Occipital lobe (tissue), 2 donors: Measurements from ENCODE around the gene VKORC1. TPM values are rescaled to one million over a fixed set of nuclear protein-coding genes. Genes with fewer than 3 reads are reported as not detected.

Experiments
- DNase-seq: peaks from one replicate; lab custom pipeline; 2025; lab: John Stamatoyannopoulos, UW
- total RNA-seq: library from RNA; depleted of rRNA; stranded (reverse); fragments of >200 nt; gene quantifications from one replicate; pipeline ENCODE4 v1.2.3, GENCODE V29; 2014

VKORC1 gene
- total RNA-seq, 1 donor from 2014 or later = 30.7 TPM

DNA sequence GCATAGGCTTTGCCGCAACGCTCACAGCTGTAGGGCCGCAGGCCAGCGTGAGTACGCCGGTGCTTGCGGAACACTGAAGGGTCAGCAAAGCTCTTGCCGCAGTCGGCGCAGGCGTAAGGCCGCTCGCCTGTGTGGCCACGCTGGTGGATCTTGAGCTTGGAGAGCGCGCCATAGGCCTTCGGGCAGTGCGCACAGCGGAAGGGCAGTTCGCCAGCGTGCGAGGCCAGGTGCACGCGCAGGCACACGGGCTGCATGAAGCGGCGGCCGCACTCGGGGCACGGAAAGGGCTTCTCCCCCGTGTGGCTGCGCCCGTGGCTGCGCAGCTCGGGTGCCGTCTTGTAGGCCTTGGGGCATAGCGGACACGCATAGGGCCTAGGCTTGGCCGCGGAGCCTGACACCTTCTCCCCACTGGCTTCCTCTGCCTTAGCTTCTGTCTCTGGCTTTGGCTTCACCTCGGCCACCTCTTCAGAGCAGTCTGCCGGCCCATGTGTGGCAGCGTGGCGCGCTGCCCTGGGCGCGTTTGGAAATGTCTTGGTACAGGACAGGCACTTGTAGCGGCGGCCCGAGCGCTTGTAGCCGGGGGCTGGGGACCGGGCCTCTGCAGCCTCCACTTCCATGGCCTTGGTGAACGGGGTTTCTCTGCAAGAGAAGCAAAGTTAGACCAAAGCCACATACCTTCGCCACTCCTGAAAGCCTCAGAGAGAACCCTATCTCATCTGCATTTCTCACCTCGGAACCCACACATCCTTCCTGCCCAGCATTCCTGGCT lies 30.6 kb downstream of the VKORC1 start:
- DNase-seq = no peak

DNA sequence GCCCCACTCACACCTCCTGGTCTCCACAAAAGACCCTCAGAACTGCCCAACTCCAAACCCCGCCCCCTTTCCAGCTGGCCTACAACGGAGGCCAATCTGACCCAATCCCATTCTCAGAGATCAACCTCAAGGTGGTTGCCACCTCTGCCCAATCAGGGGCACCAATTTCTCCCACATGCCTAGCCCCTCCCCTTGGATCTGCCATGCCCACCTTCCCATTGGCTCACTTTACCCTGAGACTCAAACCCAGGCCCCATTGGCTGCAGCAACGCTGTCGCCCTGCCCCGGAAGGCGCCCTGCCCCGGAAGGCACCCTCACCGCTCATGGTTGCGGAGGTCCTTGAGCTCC lies 31.1 kb downstream of the VKORC1 start:
- no peak for DNase-seq

DNA sequence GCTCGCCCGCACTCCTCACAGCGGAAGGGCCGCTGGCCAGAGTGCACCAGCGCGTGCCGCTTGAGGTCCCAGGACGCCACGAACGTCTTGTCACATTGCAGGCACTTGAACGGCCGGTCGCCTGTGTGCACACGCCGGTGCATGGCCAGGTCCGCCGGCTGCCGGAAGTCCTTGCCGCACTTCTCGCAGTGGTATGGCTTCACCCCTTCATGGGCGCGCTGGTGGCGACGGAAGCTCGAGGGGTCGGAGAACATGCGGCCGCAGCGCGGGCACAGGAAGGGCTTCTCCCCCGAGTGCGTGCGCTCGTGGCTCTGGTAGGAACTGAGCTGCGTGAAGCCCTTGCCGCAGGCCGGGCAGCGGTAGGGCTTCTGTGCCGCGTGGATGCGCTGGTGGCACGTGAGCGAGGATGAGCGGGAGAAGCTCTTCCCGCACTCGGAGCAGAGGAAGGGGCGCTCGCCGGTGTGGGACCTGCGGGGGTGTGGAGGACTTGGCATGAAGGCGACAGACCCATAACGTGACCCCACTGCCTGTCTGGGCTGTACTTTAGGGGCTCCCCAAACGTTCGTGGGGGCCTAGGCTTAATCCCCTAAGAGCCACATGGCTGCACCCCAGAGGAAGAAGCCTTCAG lies 32.7 kb downstream of the VKORC1 start:
- no peak for DNase-seq

DNA sequence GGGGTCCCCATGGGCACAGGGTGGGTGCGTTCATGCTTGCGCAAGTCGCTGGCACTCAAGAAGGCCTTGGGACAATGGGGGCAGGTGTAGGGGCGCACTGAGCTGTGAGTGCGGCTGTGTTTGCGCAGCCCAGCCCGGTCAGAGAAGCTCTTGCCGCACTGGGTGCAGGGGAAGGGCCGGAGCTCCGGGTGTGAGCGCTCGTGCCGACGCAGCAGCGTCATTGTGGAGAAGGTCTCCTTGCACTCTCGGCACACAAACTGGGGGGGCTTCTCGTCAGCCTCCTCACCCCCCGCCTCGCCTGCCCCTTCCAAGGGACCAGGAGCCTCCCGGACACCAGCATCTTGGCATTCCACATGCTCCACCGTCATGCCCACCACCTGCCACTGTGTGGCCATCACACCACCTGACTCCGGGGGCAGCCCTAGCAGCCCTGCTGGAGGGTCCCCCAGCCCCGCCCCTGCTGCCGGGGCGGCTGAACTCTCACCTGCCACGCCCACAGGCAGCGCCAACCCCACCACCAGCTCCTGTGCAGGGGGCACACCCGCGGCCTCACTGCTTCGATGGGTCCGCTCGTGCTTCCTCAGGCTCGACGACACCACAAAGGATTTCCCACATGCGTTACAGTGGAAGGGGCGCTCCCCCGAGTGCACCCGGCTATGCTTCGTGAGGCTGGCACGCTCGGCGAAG lies 33.3 kb downstream of the VKORC1 start:
- DNase-seq = no peak

DNA sequence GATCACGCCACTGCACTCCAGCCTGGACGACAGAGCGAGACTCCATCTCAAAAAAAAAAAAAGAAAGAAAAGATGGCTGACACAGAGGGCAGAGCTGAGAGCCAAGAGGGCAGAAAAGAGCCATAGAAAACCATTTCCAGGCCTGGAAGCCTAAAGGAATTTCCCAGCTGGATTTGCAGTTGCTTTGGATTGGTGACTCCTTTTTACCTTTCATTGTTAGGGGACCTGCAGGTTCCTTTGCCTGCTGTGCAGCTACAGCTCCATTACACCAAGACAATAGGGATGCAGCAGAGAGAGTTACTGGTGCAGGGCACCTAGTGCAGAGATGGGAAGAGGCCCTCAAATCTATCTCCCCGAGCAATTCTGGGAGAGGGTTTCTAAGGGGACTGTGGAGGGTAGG lies 39.0 kb downstream of the VKORC1 start:
- no peak for DNase-seq

DNA sequence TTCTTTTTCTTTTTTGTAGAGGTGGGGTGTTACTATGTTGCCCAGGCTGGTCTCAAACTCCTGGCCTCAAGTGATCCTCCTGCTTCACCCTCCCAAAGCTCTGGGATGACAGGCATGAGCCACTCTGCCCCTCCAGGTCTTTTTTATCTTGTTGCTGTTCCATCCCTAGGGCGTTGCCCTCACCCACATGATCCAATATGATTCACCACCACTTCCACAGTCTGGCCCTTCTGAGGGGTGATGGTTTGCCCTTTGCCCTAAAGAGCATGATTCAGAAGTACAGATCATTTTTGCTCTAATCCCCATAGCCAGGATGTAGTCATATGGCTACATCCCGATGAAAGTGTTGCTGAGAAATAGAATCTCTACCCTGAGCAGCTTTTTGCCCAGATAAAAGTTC lies 42.5 kb downstream of the VKORC1 start:
- DNase-seq = no peak

DNA sequence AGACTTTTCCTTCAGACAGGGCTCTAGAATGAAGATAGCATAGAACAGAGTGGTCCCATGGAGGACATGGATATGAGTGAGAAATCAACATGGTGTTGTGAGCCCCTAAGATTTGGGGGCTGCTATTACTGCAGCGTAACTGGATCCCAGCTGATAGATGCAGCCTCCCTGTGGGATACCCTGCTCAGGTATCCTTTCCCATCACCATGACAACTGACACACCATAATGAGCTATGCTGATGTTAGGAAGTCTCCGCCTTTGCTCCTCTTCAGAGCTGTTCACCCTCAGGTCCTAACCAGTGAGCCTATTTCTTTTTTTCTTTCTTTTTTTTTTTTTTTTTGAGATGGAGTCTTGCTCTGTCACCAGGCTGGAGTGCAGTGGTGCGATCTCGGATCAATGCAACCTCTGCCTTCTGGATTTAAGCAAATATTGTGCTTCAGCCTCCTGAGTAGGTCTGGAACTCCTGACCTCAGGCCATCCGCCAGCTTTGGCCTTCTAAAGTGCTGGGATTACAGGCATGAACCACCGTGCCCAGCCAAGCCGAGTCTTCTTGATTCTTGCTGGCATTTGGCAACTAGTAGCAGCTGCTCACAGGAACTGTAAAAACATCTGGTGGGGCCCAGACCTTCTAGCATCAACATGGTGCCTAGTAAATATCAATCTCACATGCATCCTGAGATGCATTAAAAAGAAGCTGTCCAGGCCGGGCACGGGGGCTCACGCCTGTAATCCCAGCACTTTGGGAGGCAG lies 44.1 kb downstream of the VKORC1 start:
- DNase-seq = no peak

DNA sequence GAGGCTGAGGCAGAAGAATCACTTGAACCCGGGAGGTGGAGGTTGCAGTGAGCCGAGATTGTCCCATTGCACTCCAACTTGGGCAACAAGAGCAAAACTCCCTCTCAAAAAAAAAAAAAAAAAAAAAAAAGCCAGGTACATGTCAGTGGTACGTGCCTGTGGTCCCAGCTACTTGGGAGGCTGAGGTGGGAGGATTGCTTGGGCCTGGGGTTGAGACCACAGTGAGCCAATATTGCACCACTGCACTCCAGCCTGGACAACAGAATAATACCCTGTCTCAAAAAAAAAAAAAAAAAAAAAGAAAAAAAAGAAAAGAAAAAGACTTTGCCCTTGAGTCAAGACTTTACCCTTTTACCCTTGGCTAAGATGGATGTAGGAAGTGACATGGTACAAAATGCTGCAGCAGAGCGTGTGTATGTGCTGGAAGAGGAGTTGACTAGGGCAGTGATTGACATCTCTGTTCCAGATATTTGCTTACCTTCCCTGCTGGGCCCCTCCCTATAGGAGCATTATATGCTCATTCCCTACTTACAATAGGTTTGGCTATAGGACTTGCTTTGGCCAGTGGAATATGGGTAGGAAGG lies 50.6 kb downstream of the VKORC1 start:
- DNase-seq = no peak

DNA sequence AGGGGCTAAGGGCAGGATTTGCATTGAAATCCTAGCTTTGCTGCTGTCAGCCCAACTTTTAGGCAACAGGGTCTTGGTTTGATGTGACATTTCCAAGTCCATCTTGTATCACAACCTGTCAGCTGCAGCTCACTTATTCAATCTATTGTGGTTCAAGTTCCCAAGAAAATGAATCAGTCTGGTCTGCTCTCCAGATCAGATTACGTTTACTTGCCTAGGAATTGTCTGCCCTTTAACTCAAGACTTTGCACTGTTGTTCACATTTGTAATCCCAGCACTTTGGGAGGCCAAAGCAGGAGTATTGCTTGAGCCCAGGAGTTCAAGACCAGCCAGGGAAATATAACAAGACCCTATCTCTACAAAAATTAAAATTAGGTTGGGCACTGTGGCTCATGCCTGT lies 51.2 kb downstream of the VKORC1 start:
- DNase-seq = no peak

DNA sequence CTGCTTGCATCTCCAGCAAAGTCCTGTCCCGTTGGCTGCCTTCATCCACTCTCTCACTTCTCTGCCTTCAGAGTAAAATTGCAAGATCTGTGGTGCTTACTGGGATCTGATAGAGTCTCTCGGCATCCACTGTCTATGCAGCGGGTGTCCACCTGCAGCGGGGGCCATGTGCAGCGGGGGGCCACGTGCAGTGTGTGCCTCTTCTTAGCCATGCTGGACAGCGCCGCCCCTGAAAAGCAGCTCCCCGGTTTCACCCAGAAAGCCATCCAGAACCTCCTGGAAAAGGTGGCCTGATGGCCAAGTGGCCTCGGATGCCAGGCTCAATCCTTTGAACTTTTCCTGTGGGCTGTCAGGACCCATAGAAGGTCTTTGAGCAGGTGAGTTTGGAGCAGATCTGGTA lies 51.7 kb downstream of the VKORC1 start:
- DNase-seq = no peak

Other genes starting within 250 kb of the VKORC1 start
- 29.6 TPM for gene BCL7C, start 200.7 kb downstream of the VKORC1 start, total RNA-seq
- not detected for gene CTF1, start 198.2 kb downstream of the VKORC1 start, total RNA-seq
- 56.1 TPM for gene FBXL19, start 171.2 kb downstream of the VKORC1 start, total RNA-seq
- 5.5 TPM for gene ORAI3, start 145.7 kb downstream of the VKORC1 start, total RNA-seq
- gene SETD1A, start 137.0 kb downstream of the VKORC1 start, total RNA-seq = 1.6 TPM
- 2.5 TPM for gene HSD3B7, start 109.6 kb downstream of the VKORC1 start, total RNA-seq
- 12.0 TPM for gene STX1B, start 84.2 kb downstream of the VKORC1 start, total RNA-seq
- gene STX4, start 61.2 kb downstream of the VKORC1 start, total RNA-seq = 11.5 TPM
- gene ZNF668, start 20.6 kb downstream of the VKORC1 start, total RNA-seq = 5.3 TPM
- gene ZNF646, start 20.4 kb downstream of the VKORC1 start, total RNA-seq = 16.5 TPM
- 2.2 TPM for gene PRSS53, start 5.9 kb downstream of the VKORC1 start, total RNA-seq
- gene BCKDK, start 13.6 kb upstream of the VKORC1 start, total RNA-seq = 12.6 TPM
- gene KAT8, start 22.9 kb upstream of the VKORC1 start, total RNA-seq = 41.2 TPM
- not detected for gene PRSS8, start 40.9 kb upstream of the VKORC1 start, total RNA-seq
- gene PRSS36, start 55.3 kb upstream of the VKORC1 start, total RNA-seq = not detected
- gene FUS, start 85.3 kb upstream of the VKORC1 start, total RNA-seq = 50.4 TPM
- 6.6 TPM for gene PYCARD, start 108.0 kb upstream of the VKORC1 start, total RNA-seq
- gene TRIM72, start 119.3 kb upstream of the VKORC1 start, total RNA-seq = 2.3 TPM
- 0.78 TPM for gene PYDC1, start 122.3 kb upstream of the VKORC1 start, total RNA-seq
- gene ITGAM, start 165.2 kb upstream of the VKORC1 start, total RNA-seq = 4.7 TPM